Peyer's patch (tissue), 4 donors: ENCODE results near the gene MLST8. TPM values are rescaled to one million over a fixed set of nuclear protein-coding genes. Genes with fewer than 3 reads are reported as not detected.
"Not testable (repeated sequence)": the region's sequence is repeated elsewhere in the genome, so short reads cannot be mapped to it uniquely, and the experiment has no call there.

Source experiments
- DNase-seq, 3 donors: peaks; one replicate each; pipeline ENCODE4 v3.0.0-alpha.2; 2017 to 2019
- H3K27ac ChIP-seq, 4 donors: fragments of 200-600 bp; sonication (generic); one replicate each; pipeline ENCODE4 v1.5.1; 2016 to 2019
- H3K27me3 ChIP-seq, 2 donors: fragments of 200-600 bp; sonication (generic); one replicate each; pipeline ENCODE4 v1.5.1; 2019
- H3K36me3 ChIP-seq, 3 donors: fragments of 200-600 bp; sonication (generic); one replicate each; pipeline ENCODE4 v1.5.1; 2016 to 2019
- H3K4me1 ChIP-seq, 4 donors: fragments of 200-600 bp; sonication (generic); one replicate each; pipeline ENCODE4 v1.5.1; 2016 to 2019
- H3K4me3 ChIP-seq, 4 donors: fragments of 200-600 bp; sonication (generic); 1 replicate in 3 of 4; 2 replicates in 1 of 4; pipeline ENCODE4 v1.5.1; 2016 to 2019; ENCODE audit warnings: mild to moderate bottlenecking in 1 of 4
- H3K9me3 ChIP-seq, 4 donors: fragments of 200-600 bp; sonication (generic); one replicate each; pipeline ENCODE4 v1.5.1; 2016 to 2019; ENCODE audit warnings: mild to moderate bottlenecking in 1 of 4
- CTCF ChIP-seq, 6 experiments: fragments of 450-650 bp in 4 of 6; fragments of 200-600 bp in 2 of 6; sonication (generic) in 1 of 6; IDR thresholded peaks; one replicate each; pipeline ENCODE4 v1.5.1; 2017 to 2019; ENCODE audit warnings: antibody characterized with exemption in 6 of 6, mild to moderate bottlenecking in 3 of 6, moderate library complexity in 1 of 6
- POLR2A ChIP-seq, 2 donors: fragments of 450-650 bp; IDR thresholded peaks; one replicate each; pipeline ENCODE4 v1.5.1; 2017; ENCODE audit warnings: antibody characterized with exemption in 2 of 2, mild to moderate bottlenecking in 2 of 2, moderate library complexity in 2 of 2
- total RNA-seq, 4 donors: library from RNA; depleted of rRNA; stranded (reverse); fragments of >200 nt; gene quantifications; one replicate each; pipeline ENCODE4 v1.1.0, GENCODE V29; 2016

The MLST8 gene
- total RNA-seq, 4 donors from 2014 or later, result 45.7 to 95.7 (median 69.4) TPM

GRCh38 chr16:2197765-2198164 is 7.5 kb upstream of the MLST8 start:
- H3K36me3 ChIP-seq, result no peaks in the 10 kb centered on the region
- peaks cover 0 to 27% of the 10 kb centered on the region in 2 donors for H3K27me3 ChIP-seq
- DNase-seq, result no peak
- TF ChIP-seq CTCF (IDR thresholded peaks at IDR 0.05) (no peak), POLR2A (IDR thresholded peaks at IDR 0.05) (no peak)
- no peaks in the 10 kb centered on the region for H3K9me3 ChIP-seq
- H3K27ac ChIP-seq, result no peak overlapping the region
- no peak overlapping the region for H3K4me3 ChIP-seq
- H3K4me1 ChIP-seq, result peaks cover 0 to 19% (median 13%) of the 10 kb centered on the region in 4 donors

GRCh38 chr16:2198283-2198682 is 7.0 kb upstream of the MLST8 start:
- Histone ChIP-seq H3K4me1 (peaks cover 0 to 19% (median 13%) of the 10 kb centered on the region in 4 donors), H3K4me3 (no peak overlapping the region), H3K36me3 (no peaks in the 10 kb centered on the region), H3K27me3 (peaks cover 0 to 27% of the 10 kb centered on the region in 2 donors), H3K9me3 (no peaks in the 10 kb centered on the region), H3K27ac (no peak overlapping the region)
- TF ChIP-seq POLR2A (IDR thresholded peaks at IDR 0.05) (no peak), CTCF (IDR thresholded peaks at IDR 0.05) (no peak)
- no peak for DNase-seq

- H3K27me3 ChIP-seq, result peaks cover 0 to 27% of the 10 kb centered on the region in 2 donors
Measured at GRCh38 chr16:2199095-2199494, 6.2 kb upstream of the MLST8 start.

GRCh38 chr16:2199621-2200139 is 5.6 kb upstream of the MLST8 start:
- DNase-seq, result no peak
- H3K27me3 ChIP-seq, result peaks cover 0 to 26% of the 10 kb centered on the region in 2 donors
- H3K36me3 ChIP-seq, result no peaks in the 10 kb centered on the region
- peaks cover 0 to 23% (median 13%) of the 10 kb centered on the region in 4 donors for H3K4me1 ChIP-seq
- TF ChIP-seq CTCF (IDR thresholded peaks at IDR 0.05), result no peak
- no peak for TF ChIP-seq POLR2A (IDR thresholded peaks at IDR 0.05)
- no peak overlapping the region for H3K27ac ChIP-seq
- H3K9me3 ChIP-seq, result no peaks in the 10 kb centered on the region
- no peak overlapping the region for H3K4me3 ChIP-seq

More at GRCh38 chr16:2199095-2199494, 6.2 kb upstream of the MLST8 start:
- no peak for DNase-seq
- Histone ChIP-seq H3K4me3 (no peak overlapping the region), H3K27ac (no peak overlapping the region), H3K4me1 (peaks cover 0 to 19% (median 13%) of the 10 kb centered on the region in 4 donors), H3K36me3 (no peaks in the 10 kb centered on the region), H3K9me3 (no peaks in the 10 kb centered on the region)
- TF ChIP-seq POLR2A (IDR thresholded peaks at IDR 0.05) (no peak), CTCF (IDR thresholded peaks at IDR 0.05) (no peak)

GRCh38 chr16:2200313-2200712 is 4.9 kb upstream of the MLST8 start:
- no peak for TF ChIP-seq POLR2A (IDR thresholded peaks at IDR 0.05)
- TF ChIP-seq CTCF (IDR thresholded peaks at IDR 0.05), result no peak
- peaks cover 0 to 20% of the 10 kb centered on the region in 2 donors for H3K27me3 ChIP-seq
- H3K4me3 ChIP-seq, result no peak overlapping the region
- no peaks in the 10 kb centered on the region for H3K9me3 ChIP-seq
- H3K36me3 ChIP-seq, result no peaks in the 10 kb centered on the region
- DNase-seq, result no peak
- H3K4me1 ChIP-seq, result peaks cover 0 to 18% (median 9%) of the 10 kb centered on the region in 4 donors
- H3K27ac ChIP-seq, result no peak overlapping the region

GRCh38 chr16:2203119-2203688 is 2.0 kb upstream of the MLST8 start:
- H3K4me1 ChIP-seq, result peaks cover 0 to 18% (median 6%) of the 10 kb centered on the region in 4 donors
- DNase-seq, H3K4me3 ChIP-seq, H3K9me3 ChIP-seq, H3K27me3 ChIP-seq, H3K27ac ChIP-seq: not testable (repeated sequence)
- peaks cover 0 to 18% (median 0%) of the 10 kb centered on the region in 3 donors for H3K36me3 ChIP-seq
